Brain microvascular endothelial cell (primary cell): ENCODE measurements around the gene KRTAP10-1.

Source experiments
- DNase-seq: peaks from one replicate; pipeline ENCODE4 v3.0.0-alpha.2; 2020
- H3K27ac ChIP-seq: fragments of 250-450 bp; sonication (Bioruptor Pico); 2 replicates; pipeline ENCODE4 v1.5.1; 2020; ENCODE audit warnings: mild to moderate bottlenecking, moderate library complexity
- H3K27me3 ChIP-seq: fragments of 250-450 bp; sonication (Bioruptor Pico); replicated peaks from 2 replicates; pipeline ENCODE4 v1.5.1; 2020; ENCODE audit warnings: mild to moderate bottlenecking
- H3K36me3 ChIP-seq: fragments of 250-450 bp; sonication (Bioruptor Pico); replicated peaks from 2 replicates; pipeline ENCODE4 v1.5.1; 2020; ENCODE audit warnings: mild to moderate bottlenecking
- H3K4me3 ChIP-seq: 2 replicates; pipeline ENCODE4 v1.5.1; 2011; ENCODE audit warnings: low read depth, mild to moderate bottlenecking, control low read depth, low read length, moderate library complexity
- in situ Hi-C: cut with HindIII; loops from 2 replicates; pipeline ENCODE4 v1.10.0; 2017; ENCODE audit warnings: low sequenced_read_pairs, low pct_ligation_motif_present
- TF ChIP-seq, protein P1 (sequence below): IDR thresholded peaks from 2 replicates; pipeline ENCODE4 v1.5.1; 2011; ENCODE audit warnings: low read depth, mild to moderate bottlenecking, moderate library complexity, low read length, control low read depth, inconsistent platforms; ENCODE audit errors: missing control alignments

The KRTAP10-1 gene

DNA sequence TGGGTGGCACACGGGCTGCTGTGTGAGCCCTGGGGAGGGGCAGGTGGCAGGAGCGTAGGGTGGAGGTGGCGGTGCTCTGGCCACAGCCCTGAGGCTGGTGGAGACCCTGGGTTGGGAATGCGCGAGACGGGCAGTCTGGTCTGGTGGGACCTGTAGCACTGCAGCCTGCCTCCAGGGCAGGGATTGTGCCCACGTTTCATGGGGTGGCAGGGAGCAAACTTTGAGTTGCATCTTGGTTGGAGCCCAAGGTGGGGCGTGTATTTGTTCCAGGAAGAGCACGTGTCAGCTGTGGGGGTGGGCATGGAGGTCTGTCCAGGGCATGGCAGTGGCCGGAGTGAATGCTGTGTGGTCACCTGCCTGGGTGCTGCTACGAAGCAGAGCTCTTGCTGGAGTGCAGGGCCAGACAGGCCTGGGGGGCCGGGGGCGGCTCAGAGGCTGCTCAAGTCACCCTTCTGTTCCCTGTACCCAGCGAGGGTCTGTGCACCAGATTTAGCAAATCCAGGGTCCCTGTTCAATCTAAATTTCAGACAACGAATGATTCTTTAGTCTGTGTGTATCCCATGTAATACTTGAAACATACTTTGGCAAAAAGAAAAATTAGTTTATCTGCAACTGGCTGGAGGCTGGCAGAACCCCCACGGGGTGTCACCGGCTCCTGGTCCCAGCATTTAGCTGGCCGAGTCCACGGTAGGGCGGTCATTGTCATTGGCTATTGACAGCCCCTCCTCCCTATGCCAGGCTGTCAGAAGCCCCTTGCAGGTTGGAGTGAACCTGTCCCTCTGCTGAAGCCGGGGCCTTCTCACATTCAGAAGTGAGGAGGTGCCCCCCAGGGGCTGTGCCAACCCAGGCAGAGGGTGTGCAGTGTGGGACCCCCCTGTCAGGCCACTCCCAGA lies 27.3 kb downstream of the KRTAP10-1 start:
- in situ Hi-C loops, result no loop called here
- no peak for DNase-seq
- Histone ChIP-seq H3K27ac (no peak overlapping the region), H3K27me3 (no peaks in the 10 kb centered on the region), H3K36me3 (no peaks in the 10 kb centered on the region), H3K4me3 (no peak overlapping the region)
- TF ChIP-seq, protein P1, sequence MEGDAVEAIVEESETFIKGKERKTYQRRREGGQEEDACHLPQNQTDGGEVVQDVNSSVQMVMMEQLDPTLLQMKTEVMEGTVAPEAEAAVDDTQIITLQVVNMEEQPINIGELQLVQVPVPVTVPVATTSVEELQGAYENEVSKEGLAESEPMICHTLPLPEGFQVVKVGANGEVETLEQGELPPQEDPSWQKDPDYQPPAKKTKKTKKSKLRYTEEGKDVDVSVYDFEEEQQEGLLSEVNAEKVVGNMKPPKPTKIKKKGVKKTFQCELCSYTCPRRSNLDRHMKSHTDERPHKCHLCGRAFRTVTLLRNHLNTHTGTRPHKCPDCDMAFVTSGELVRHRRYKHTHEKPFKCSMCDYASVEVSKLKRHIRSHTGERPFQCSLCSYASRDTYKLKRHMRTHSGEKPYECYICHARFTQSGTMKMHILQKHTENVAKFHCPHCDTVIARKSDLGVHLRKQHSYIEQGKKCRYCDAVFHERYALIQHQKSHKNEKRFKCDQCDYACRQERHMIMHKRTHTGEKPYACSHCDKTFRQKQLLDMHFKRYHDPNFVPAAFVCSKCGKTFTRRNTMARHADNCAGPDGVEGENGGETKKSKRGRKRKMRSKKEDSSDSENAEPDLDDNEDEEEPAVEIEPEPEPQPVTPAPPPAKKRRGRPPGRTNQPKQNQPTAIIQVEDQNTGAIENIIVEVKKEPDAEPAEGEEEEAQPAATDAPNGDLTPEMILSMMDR, result no peak

DNA sequence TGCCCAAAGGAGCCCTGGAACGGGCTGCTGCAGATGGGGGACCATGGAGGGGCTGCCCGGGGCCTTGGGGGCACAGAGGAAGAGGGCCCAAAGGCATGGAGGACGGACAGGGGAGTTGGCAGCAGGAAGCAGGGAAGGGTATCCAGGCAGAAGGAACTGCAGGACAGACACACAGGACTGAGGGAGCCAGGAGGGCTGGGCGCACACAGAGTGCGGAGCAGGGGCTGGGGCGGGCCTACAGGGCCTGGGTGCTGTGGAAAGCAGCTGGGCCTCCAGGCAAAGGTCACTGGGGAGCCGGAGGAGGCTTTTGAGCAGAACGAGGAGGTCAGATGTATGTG lies 28.1 kb downstream of the KRTAP10-1 start:
- H3K4me3 ChIP-seq, result no peak overlapping the region
- TF ChIP-seq, protein P1, result no peak
- no peak for DNase-seq
- H3K36me3 ChIP-seq, result no peaks in the 10 kb centered on the region
- no peak overlapping the region for H3K27ac ChIP-seq
- H3K27me3 ChIP-seq, result peaks cover 3% of the 10 kb centered on the region
- in situ Hi-C loops, result no loop called here

DNA sequence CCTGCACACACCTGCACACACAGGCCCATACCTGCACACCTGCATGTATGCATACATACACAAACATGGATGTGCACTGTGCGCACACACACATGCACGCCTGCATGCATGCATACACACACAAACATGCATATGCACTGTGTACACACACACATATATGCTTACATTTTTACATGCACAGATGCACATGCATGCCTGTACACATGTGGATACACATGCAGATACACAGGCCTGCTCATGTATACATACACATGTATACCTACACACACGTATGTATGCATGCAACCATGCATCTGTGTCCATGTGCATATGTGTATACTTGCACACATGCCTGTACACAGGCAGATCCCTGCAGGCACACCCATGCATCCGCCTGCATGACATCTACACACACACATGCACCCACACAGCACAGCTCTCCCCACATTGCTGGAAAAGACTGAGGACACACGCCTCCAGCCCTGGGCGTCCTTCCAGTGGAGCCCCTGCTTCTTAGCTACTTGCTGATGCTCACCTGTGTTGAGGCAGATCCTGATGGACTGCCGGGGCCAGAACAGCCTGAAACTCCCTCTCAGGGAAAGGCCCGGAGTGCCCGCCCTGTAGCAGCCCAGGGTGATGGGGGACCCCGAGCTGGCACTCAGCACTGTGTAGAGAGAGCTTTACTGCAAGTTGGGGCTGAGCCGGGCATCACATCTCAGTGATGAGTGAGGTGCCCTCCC lies 28.6 kb downstream of the KRTAP10-1 start:
- Histone ChIP-seq H3K36me3 (no peaks in the 10 kb centered on the region), H3K4me3 (no peak overlapping the region), H3K27me3 (peaks cover 4% of the 10 kb centered on the region), H3K27ac (no peak overlapping the region)
- TF ChIP-seq, protein P1, result no peak
- no peak for DNase-seq
- in situ Hi-C loops, result no loop called here

DNA sequence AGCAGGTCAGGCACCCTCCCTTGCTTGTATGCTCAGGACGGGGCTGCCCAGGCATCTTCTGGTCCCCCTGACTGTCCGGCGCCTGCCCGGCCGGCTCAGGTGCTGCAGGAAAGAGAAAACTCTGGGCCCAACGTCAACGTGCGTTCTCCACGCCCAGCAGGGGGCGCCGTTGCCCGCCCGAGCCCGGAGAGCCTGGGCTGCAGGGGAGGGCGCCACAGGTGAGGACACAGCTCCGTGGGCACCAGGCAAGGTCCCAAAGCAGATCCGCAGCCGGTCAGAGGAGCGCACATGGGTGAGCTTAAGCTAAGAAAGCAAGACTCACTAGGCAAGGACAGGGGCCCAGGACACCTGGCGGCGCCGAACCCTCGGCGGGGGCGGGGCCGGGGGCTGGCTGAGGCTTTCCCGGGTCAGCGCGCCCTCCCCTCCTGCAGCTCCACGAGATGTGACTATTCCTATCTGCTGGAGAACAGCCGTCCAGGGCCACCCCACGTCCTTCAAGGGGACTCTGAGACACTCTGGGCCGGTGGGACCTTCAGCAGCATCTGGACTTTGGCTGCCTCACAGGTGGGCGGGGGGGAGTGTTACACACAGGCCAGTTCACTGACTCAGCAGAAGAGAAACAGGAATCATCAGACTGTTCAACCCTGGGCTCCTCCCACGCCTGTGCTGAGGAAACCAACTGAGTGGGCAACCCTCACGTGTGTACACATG lies 29.3 kb downstream of the KRTAP10-1 start:
- no peaks in the 10 kb centered on the region for H3K36me3 ChIP-seq
- no peak overlapping the region for H3K27ac ChIP-seq
- no peak overlapping the region for H3K4me3 ChIP-seq
- TF ChIP-seq, protein P1, result peak; percentile 82
- peaks cover 4% of the 10 kb centered on the region for H3K27me3 ChIP-seq
- peak; percentile 7 for DNase-seq
- in situ Hi-C loops, result no loop called here

DNA sequence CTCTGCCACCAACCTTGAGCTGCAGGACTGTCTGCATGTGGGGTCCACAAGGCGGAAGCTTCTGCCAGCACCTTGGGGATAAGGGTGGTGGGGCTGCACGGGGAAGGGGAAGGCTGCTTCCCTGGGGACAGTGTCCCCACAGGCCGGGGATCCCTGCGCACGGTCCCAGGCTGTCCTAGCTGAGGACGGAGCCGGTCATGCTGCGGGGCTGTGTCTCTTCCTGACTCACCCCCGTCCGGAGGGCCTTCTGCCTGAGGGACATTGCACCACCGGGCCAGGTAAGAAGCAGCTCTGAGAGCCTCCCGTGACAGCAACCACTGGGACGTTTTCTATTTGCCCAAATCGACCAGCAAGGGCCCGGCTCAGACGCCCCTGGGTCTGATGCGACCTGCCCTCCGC lies 29.9 kb downstream of the KRTAP10-1 start:
- in situ Hi-C loops, result no loop called here
- no peak overlapping the region for H3K4me3 ChIP-seq
- no peak for DNase-seq

More for the DNA sequence above, 29.9 kb downstream of the KRTAP10-1 start:
- TF ChIP-seq, protein P1, result no peak
- Histone ChIP-seq H3K36me3 (no peaks in the 10 kb centered on the region), H3K27ac (no peak overlapping the region), H3K27me3 (peaks cover 4% of the 10 kb centered on the region)
